ENCODE measurements around the gene CORO1C. TPM values are rescaled to one million over a fixed set of nuclear protein-coding genes. Genes with fewer than 3 reads are reported as not detected.

The CORO1C gene
- total RNA-seq, 4 donors from 2014 or later, result 221 to 441 (median 315) TPM

GRCh38 chr12:108728820-108729611 lies 2.3 kb downstream of the CORO1C start:
- no peak for TF ChIP-seq EP300 (IDR thresholded peaks at IDR 0.05)
- no peak for TF ChIP-seq POLR2AphosphoS5 (IDR thresholded peaks at IDR 0.05)
- TF ChIP-seq, protein P1, sequence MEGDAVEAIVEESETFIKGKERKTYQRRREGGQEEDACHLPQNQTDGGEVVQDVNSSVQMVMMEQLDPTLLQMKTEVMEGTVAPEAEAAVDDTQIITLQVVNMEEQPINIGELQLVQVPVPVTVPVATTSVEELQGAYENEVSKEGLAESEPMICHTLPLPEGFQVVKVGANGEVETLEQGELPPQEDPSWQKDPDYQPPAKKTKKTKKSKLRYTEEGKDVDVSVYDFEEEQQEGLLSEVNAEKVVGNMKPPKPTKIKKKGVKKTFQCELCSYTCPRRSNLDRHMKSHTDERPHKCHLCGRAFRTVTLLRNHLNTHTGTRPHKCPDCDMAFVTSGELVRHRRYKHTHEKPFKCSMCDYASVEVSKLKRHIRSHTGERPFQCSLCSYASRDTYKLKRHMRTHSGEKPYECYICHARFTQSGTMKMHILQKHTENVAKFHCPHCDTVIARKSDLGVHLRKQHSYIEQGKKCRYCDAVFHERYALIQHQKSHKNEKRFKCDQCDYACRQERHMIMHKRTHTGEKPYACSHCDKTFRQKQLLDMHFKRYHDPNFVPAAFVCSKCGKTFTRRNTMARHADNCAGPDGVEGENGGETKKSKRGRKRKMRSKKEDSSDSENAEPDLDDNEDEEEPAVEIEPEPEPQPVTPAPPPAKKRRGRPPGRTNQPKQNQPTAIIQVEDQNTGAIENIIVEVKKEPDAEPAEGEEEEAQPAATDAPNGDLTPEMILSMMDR (IDR thresholded peaks at IDR 0.05), result no peak
- no peak for TF ChIP-seq POLR2A (IDR thresholded peaks at IDR 0.05; ENCODE audit: low read depth)
- intact Hi-C loops (cut with DNase I), result no loop called here
- Histone ChIP-seq H3K27ac (replicated peaks in 1 of 4) (peak overlapping the region; percentile 99 to 100 (median 99)), H3K27me3 (no peaks in the 10 kb centered on the region), H3K9me3 (no peaks in the 10 kb centered on the region), H3K4me3 (peak overlapping the region; percentile 83 to 95 (median 92)), H3K4me1 (peaks cover 39 to 67% (median 64%) of the 10 kb centered on the region in 4 donors), H3K36me3 (no peaks in the 10 kb centered on the region)
- WGBS, result 30% methylated on average over 9 of the region's 9 CpGs
- DNase-seq (ENCODE audit: extremely low spot score), result no peak

DNA sequence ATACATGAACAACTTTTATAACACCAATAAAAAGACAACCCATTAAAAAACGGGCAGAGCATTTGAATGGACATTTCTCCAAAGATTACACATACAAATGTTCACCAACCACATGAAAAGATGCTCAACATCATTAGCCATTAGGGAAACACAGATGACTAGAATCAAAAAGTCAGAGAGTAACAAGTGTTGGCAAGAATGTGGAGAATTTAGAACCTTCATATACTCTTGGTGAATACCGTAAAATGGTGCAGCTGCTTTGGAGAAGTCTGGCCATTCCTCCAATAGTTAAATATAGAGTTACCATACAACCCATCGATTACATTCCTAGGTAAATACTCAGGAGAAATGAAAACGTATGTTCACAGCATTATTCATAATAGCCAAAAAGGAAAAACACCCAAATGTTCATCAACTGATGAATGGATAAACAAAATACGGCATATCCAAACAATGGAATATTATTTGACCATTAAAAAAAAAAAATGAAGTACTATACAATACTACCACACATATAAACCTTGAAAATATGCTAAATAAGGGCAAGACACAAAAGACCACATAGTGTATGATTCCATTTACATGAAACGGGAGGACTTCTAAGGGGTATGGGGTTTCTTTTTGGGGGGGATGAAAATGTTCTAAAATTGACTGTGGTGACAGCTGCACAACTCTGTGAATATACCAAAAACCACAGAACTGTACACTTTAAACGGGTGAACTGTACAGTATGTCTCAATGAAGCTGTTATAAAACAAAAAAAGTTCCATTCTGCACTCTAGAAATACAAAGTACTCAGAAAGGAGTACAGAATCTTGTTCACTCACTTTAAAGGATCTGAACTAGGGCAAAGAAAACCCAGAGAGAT lies 3.2 kb downstream of the CORO1C start:
- Histone ChIP-seq H3K4me1 (peaks cover 48 to 77% (median 69%) of the 10 kb centered on the region in 4 donors), H3K9me3 (no peaks in the 10 kb centered on the region), H3K4me3 (peak overlapping the region; percentile 6 to 95 (median 88)), H3K36me3 (no peaks in the 10 kb centered on the region), H3K27ac (replicated peaks in 1 of 4) (peak overlapping the region; percentile 99 to 100 (median 99)), H3K27me3 (no peaks in the 10 kb centered on the region)
- no peak for TF ChIP-seq EP300 (IDR thresholded peaks at IDR 0.05)
- TF ChIP-seq POLR2A (IDR thresholded peaks at IDR 0.05; ENCODE audit: low read depth), result no peak
- no peak for TF ChIP-seq POLR2AphosphoS5 (IDR thresholded peaks at IDR 0.05)
- TF ChIP-seq, protein P1 (IDR thresholded peaks at IDR 0.05), result no peak
- WGBS, result 53% methylated on average over 7 of the region's 7 CpGs
- no peak for DNase-seq (ENCODE audit: extremely low spot score)
- intact Hi-C loops (cut with DNase I), result no loop called here

- TF ChIP-seq, protein P1 (IDR thresholded peaks at IDR 0.05), result no peak
- TF ChIP-seq POLR2A (IDR thresholded peaks at IDR 0.05; ENCODE audit: low read depth) (no peak), EP300 (IDR thresholded peaks at IDR 0.05) (no peak), POLR2AphosphoS5 (IDR thresholded peaks at IDR 0.05) (no peak)
- H3K9me3 ChIP-seq, result no peaks in the 10 kb centered on the region
- 77% methylated on average over 1 of the region's 1 CpG for WGBS
- H3K27ac ChIP-seq (replicated peaks in 1 of 4), result peak overlapping the region; percentile 99 to 100 (median 99)
- no peak for DNase-seq (ENCODE audit: extremely low spot score)
- H3K27me3 ChIP-seq, result no peaks in the 10 kb centered on the region
- intact Hi-C loops (cut with DNase I), result no loop called here
- H3K36me3 ChIP-seq, result no peaks in the 10 kb centered on the region
- H3K4me3 ChIP-seq, result no peak overlapping the region
- peaks cover 52 to 80% (median 70%) of the 10 kb centered on the region in 4 donors for H3K4me1 ChIP-seq
Measured at GRCh38 chr12:108727161-108727560, 4.2 kb downstream of the CORO1C start.

DNA sequence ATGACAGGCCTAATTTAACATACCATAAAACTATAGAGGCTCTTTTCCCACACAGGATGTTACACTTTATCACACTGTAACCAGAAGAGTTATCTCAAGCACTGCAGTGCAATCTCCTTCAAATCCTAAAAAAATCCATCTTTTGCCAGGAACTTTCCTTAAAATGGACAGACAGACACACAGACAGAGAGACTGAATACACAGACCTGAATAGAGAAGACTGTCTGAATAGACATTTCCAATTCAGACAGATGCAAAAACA lies 6.5 kb downstream of the CORO1C start:
- peaks cover 64 to 99% (median 91%) of the 10 kb centered on the region in 4 donors for H3K4me1 ChIP-seq
- H3K27me3 ChIP-seq, result no peaks in the 10 kb centered on the region
- intact Hi-C loops (cut with DNase I), result no loop called here
- TF ChIP-seq POLR2A (IDR thresholded peaks at IDR 0.05; ENCODE audit: low read depth), result no peak
- TF ChIP-seq, protein P1 (IDR thresholded peaks at IDR 0.05), result no peak
- TF ChIP-seq POLR2AphosphoS5 (IDR thresholded peaks at IDR 0.05), result no peak
- TF ChIP-seq EP300 (IDR thresholded peaks at IDR 0.05), result no peak
- no peak overlapping the region for H3K4me3 ChIP-seq
- H3K9me3 ChIP-seq, result no peaks in the 10 kb centered on the region
- no peaks in the 10 kb centered on the region for H3K36me3 ChIP-seq
- no peak for DNase-seq (ENCODE audit: extremely low spot score)
- H3K27ac ChIP-seq (replicated peaks in 1 of 4), result peak overlapping the region; percentile 81 to 100 (median 99)
